ENCODE measurements around the gene GMNN.

Gene GMNN

DNA sequence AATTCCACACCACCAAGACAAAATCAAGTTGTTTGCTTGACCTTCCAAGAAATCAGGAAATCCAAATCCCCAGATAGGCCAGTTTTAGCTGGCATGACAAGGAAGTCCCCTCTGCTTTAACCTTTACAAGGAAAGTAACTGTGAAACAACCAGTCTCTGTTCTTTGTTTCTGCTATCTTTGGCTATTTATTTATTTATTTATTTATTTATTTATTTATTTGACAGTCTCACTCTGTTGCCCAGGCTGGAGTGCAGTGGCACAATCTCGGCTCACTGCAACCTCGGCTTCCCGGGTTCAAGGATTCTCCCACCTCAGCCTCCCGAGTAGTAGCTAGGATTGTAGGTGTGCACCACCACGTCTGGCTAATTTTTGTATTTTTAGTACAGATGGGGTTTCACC is 14.5 kb upstream of the GMNN start (continued):
- TF ChIP-seq ZNF221 (tag by site-specific recombination; IDR thresholded peaks at IDR 0.05; ENCODE audit: borderline replicate concordance): no peak
- no peak for TF ChIP-seq ZNF596 (tag by site-specific recombination; IDR thresholded peaks at IDR 0.05)
- peak; percentile 93 for TF ChIP-seq ZNF394 (tag by site-specific recombination; IDR thresholded peaks at IDR 0.05; ENCODE audit: borderline replicate concordance)
- TF ChIP-seq, protein P1, sequence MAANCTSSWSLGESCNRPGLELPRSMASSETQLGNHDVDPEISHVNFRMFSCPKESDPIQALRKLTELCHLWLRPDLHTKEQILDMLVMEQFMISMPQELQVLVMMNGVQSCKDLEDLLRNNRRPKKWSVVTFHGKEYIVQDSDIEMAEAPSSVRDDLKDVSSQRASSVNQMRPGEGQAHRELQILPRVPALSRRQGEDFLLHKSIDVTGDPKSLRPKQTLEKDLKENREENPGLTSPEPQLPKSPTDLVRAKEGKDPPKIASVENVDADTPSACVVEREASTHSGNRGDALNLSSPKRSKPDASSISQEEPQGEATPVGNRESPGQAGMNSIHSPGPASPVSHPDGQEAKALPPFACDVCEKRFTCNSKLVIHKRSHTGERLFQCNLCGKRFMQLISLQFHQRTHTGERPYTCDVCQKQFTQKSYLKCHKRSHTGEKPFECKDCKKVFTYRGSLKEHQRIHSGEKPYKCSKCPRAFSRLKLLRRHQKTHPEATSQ (tag by site-specific recombination; IDR thresholded peaks at IDR 0.05): no peak
- TF ChIP-seq ZNF426 (tag by site-specific recombination; IDR thresholded peaks at IDR 0.05): peak; percentile 68
- peak; percentile 32 for TF ChIP-seq ZNF654 (tag by site-specific recombination; IDR thresholded peaks at IDR 0.05; ENCODE audit: low read depth)
- peak; percentile 80 for TF ChIP-seq ZNF433 (tag by site-specific recombination; IDR thresholded peaks at IDR 0.05; ENCODE audit: low read depth)
- no peak for TF ChIP-seq ZNF785 (tag by site-specific recombination; IDR thresholded peaks at IDR 0.05)
- TF ChIP-seq ZNF248 (tag by site-specific recombination; IDR thresholded peaks at IDR 0.05): no peak
- TF ChIP-seq, protein P2, sequence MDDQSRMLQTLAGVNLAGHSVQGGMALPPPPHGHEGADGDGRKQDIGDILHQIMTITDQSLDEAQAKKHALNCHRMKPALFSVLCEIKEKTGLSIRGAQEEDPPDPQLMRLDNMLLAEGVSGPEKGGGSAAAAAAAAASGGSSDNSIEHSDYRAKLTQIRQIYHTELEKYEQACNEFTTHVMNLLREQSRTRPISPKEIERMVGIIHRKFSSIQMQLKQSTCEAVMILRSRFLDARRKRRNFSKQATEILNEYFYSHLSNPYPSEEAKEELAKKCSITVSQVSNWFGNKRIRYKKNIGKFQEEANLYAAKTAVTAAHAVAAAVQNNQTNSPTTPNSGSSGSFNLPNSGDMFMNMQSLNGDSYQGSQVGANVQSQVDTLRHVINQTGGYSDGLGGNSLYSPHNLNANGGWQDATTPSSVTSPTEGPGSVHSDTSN (CRISPR knock-in tag; IDR thresholded peaks at IDR 0.05): no peak
- TF ChIP-seq, protein P3, sequence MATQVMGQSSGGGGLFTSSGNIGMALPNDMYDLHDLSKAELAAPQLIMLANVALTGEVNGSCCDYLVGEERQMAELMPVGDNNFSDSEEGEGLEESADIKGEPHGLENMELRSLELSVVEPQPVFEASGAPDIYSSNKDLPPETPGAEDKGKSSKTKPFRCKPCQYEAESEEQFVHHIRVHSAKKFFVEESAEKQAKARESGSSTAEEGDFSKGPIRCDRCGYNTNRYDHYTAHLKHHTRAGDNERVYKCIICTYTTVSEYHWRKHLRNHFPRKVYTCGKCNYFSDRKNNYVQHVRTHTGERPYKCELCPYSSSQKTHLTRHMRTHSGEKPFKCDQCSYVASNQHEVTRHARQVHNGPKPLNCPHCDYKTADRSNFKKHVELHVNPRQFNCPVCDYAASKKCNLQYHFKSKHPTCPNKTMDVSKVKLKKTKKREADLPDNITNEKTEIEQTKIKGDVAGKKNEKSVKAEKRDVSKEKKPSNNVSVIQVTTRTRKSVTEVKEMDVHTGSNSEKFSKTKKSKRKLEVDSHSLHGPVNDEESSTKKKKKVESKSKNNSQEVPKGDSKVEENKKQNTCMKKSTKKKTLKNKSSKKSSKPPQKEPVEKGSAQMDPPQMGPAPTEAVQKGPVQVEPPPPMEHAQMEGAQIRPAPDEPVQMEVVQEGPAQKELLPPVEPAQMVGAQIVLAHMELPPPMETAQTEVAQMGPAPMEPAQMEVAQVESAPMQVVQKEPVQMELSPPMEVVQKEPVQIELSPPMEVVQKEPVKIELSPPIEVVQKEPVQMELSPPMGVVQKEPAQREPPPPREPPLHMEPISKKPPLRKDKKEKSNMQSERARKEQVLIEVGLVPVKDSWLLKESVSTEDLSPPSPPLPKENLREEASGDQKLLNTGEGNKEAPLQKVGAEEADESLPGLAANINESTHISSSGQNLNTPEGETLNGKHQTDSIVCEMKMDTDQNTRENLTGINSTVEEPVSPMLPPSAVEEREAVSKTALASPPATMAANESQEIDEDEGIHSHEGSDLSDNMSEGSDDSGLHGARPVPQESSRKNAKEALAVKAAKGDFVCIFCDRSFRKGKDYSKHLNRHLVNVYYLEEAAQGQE (tag by site-specific recombination; IDR thresholded peaks at IDR 0.05): peak; percentile 42; the same call in 1 of the 2 replicates
- TF ChIP-seq, protein P4, sequence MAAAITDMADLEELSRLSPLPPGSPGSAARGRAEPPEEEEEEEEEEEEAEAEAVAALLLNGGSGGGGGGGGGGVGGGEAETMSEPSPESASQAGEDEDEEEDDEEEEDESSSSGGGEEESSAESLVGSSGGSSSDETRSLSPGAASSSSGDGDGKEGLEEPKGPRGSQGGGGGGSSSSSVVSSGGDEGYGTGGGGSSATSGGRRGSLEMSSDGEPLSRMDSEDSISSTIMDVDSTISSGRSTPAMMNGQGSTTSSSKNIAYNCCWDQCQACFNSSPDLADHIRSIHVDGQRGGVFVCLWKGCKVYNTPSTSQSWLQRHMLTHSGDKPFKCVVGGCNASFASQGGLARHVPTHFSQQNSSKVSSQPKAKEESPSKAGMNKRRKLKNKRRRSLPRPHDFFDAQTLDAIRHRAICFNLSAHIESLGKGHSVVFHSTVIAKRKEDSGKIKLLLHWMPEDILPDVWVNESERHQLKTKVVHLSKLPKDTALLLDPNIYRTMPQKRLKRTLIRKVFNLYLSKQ (tag by site-specific recombination; IDR thresholded peaks at IDR 0.05; ENCODE audit: borderline replicate concordance): no peak
- TF ChIP-seq, protein P5, sequence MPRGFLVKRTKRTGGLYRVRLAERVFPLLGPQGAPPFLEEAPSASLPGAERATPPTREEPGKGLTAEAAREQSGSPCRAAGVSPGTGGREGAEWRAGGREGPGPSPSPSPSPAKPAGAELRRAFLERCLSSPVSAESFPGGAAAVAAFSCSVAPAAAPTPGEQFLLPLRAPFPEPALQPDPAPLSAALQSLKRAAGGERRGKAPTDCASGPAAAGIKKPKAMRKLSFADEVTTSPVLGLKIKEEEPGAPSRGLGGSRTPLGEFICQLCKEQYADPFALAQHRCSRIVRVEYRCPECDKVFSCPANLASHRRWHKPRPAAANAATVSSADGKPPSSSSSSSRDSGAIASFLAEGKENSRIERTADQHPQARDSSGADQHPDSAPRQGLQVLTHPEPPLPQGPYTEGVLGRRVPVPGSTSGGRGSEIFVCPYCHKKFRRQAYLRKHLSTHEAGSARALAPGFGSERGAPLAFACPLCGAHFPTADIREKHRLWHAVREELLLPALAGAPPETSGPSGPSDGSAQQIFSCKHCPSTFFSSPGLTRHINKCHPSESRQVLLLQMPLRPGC (tag by site-specific recombination; IDR thresholded peaks at IDR 0.05): no peak
- peak; percentile 59 for TF ChIP-seq ZNF623 (tag by site-specific recombination; IDR thresholded peaks at IDR 0.05)
- no peak for TF ChIP-seq ZNF521 (tag by site-specific recombination; IDR thresholded peaks at IDR 0.05)
- TF ChIP-seq ZNF121 (tag by site-specific recombination; IDR thresholded peaks at IDR 0.05): no peak
- TF ChIP-seq SETDB1 (IDR thresholded peaks at IDR 0.05; ENCODE audit: insufficient read length, low read length): no peak
- TF ChIP-seq, protein P6, sequence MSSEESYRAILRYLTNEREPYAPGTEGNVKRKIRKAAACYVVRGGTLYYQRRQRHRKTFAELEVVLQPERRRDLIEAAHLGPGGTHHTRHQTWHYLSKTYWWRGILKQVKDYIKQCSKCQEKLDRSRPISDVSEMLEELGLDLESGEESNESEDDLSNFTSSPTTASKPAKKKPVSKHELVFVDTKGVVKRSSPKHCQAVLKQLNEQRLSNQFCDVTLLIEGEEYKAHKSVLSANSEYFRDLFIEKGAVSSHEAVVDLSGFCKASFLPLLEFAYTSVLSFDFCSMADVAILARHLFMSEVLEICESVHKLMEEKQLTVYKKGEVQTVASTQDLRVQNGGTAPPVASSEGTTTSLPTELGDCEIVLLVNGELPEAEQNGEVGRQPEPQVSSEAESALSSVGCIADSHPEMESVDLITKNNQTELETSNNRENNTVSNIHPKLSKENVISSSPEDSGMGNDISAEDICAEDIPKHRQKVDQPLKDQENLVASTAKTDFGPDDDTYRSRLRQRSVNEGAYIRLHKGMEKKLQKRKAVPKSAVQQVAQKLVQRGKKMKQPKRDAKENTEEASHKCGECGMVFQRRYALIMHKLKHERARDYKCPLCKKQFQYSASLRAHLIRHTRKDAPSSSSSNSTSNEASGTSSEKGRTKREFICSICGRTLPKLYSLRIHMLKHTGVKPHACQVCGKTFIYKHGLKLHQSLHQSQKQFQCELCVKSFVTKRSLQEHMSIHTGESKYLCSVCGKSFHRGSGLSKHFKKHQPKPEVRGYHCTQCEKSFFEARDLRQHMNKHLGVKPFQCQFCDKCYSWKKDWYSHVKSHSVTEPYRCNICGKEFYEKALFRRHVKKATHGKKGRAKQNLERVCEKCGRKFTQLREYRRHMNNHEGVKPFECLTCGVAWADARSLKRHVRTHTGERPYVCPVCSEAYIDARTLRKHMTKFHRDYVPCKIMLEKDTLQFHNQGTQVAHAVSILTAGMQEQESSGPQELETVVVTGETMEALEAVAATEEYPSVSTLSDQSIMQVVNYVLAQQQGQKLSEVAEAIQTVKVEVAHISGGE (tag by site-specific recombination; conservative IDR thresholded peaks at IDR 0.05; ENCODE audit: low read depth): peak; percentile 53
- TF ChIP-seq ZNF791 (tag by site-specific recombination; IDR thresholded peaks at IDR 0.05): no peak
- TF ChIP-seq, protein P7, sequence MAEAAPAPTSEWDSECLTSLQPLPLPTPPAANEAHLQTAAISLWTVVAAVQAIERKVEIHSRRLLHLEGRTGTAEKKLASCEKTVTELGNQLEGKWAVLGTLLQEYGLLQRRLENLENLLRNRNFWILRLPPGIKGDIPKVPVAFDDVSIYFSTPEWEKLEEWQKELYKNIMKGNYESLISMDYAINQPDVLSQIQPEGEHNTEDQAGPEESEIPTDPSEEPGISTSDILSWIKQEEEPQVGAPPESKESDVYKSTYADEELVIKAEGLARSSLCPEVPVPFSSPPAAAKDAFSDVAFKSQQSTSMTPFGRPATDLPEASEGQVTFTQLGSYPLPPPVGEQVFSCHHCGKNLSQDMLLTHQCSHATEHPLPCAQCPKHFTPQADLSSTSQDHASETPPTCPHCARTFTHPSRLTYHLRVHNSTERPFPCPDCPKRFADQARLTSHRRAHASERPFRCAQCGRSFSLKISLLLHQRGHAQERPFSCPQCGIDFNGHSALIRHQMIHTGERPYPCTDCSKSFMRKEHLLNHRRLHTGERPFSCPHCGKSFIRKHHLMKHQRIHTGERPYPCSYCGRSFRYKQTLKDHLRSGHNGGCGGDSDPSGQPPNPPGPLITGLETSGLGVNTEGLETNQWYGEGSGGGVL (tag by site-specific recombination; IDR thresholded peaks at IDR 0.05): no peak
- TF ChIP-seq ZNF202 (tag by site-specific recombination; IDR thresholded peaks at IDR 0.05; ENCODE audit: borderline replicate concordance): peak; percentile 44; the same call in 1 of the 2 replicates
- TF ChIP-seq, protein P8, sequence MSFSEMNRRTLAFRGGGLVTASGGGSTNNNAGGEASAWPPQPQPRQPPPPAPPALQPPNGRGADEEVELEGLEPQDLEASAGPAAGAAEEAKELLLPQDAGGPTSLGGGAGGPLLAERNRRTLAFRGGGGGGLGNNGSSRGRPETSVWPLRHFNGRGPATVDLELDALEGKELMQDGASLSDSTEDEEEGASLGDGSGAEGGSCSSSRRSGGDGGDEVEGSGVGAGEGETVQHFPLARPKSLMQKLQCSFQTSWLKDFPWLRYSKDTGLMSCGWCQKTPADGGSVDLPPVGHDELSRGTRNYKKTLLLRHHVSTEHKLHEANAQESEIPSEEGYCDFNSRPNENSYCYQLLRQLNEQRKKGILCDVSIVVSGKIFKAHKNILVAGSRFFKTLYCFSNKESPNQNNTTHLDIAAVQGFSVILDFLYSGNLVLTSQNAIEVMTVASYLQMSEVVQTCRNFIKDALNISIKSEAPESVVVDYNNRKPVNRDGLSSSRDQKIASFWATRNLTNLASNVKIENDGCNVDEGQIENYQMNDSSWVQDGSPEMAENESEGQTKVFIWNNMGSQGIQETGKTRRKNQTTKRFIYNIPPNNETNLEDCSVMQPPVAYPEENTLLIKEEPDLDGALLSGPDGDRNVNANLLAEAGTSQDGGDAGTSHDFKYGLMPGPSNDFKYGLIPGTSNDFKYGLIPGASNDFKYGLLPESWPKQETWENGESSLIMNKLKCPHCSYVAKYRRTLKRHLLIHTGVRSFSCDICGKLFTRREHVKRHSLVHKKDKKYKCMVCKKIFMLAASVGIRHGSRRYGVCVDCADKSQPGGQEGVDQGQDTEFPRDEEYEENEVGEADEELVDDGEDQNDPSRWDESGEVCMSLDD (tag by site-specific recombination; IDR thresholded peaks at IDR 0.05): no peak
